PFSK-1 (cell line): ENCODE data around the gene C19orf12.

Experiments used
- FOXP2 ChIP-seq: optimal IDR thresholded peaks from 2 replicates; pipeline ENCODE3; 2011; ENCODE audit warnings: borderline replicate concordance, control low read depth, inconsistent platforms; ENCODE audit not compliant: insufficient read depth; ENCODE audit errors: extremely low read length, extremely low read depth
- POLR2AphosphoS5 ChIP-seq: IDR thresholded peaks from 2 replicates; pipeline ENCODE4 v1.6.1; 2012; ENCODE audit warnings: low read depth, mild to moderate bottlenecking, control low read depth, low read length, moderate library complexity
- SIN3A ChIP-seq: IDR thresholded peaks from 2 replicates; pipeline ENCODE4 v1.6.1; 2012; ENCODE audit warnings: mild to moderate bottlenecking, low read length, moderate library complexity, borderline replicate concordance; ENCODE audit not compliant: insufficient read depth
- TAF1 ChIP-seq: IDR thresholded peaks from 2 replicates; pipeline ENCODE4 v1.6.1; 2012; ENCODE audit warnings: low read length, control low read depth, borderline replicate concordance; ENCODE audit not compliant: insufficient read depth
- TF ChIP-seq, protein P1 (sequence below), 2 experiments: IDR thresholded peaks; 2 replicates each; pipeline versions ENCODE4 v1.6.1 to v1.8.0; 2011 to 2012; ENCODE audit warnings: low read depth in 2 of 2, low read length in 2 of 2, control low read depth in 1 of 2, inconsistent platforms in 1 of 2, mild to moderate bottlenecking in 1 of 2, moderate library complexity in 1 of 2; ENCODE audit not compliant: insufficient read depth in 1 of 2

DNA sequence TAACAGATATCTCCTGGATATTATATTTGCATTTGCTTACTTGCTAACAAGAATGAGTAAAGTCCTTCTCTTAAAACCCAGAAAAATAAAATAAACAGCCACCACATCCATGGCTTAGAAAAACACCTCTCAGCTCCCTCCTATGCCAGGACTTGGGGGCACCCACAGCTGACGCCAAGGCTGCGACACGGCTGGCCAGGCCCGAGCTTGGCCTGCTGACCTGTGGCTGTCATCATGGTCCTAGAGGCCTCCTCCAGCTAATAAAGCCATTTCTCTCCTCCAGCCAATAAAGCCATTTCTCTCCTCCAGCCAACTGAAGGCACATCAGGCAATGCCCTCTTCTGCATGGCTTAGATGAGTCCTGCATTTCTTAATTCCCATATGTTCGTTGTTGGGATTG lies 20.9 kb downstream of the C19orf12 start:
- TF ChIP-seq POLR2AphosphoS5 (no peak), TAF1 (no peak), SIN3A (no peak), FOXP2 (no peak)
- TF ChIP-seq, protein P1, sequence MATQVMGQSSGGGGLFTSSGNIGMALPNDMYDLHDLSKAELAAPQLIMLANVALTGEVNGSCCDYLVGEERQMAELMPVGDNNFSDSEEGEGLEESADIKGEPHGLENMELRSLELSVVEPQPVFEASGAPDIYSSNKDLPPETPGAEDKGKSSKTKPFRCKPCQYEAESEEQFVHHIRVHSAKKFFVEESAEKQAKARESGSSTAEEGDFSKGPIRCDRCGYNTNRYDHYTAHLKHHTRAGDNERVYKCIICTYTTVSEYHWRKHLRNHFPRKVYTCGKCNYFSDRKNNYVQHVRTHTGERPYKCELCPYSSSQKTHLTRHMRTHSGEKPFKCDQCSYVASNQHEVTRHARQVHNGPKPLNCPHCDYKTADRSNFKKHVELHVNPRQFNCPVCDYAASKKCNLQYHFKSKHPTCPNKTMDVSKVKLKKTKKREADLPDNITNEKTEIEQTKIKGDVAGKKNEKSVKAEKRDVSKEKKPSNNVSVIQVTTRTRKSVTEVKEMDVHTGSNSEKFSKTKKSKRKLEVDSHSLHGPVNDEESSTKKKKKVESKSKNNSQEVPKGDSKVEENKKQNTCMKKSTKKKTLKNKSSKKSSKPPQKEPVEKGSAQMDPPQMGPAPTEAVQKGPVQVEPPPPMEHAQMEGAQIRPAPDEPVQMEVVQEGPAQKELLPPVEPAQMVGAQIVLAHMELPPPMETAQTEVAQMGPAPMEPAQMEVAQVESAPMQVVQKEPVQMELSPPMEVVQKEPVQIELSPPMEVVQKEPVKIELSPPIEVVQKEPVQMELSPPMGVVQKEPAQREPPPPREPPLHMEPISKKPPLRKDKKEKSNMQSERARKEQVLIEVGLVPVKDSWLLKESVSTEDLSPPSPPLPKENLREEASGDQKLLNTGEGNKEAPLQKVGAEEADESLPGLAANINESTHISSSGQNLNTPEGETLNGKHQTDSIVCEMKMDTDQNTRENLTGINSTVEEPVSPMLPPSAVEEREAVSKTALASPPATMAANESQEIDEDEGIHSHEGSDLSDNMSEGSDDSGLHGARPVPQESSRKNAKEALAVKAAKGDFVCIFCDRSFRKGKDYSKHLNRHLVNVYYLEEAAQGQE (IDR thresholded peaks at IDR 0.05; ENCODE audit: insufficient read depth in 1 of 2, low read depth in 2 of 2, low read length in 2 of 2) = no peak
